ENCODE measurements around the gene MARCHF3. TPM values are rescaled to one million over a fixed set of nuclear protein-coding genes. Genes with fewer than 3 reads are reported as not detected.
A peak's percentile ranks its signal among the peaks of the same experiment; 100 is the strongest.

The MARCHF3 gene
- total RNA-seq, 1 donor from 2014 or later, result 35.7 TPM

GRCh38 chr5:126973193-126973592, 57.2 kb downstream of the MARCHF3 start:
- intact Hi-C loops (cut with micrococcal nuclease), result no loop called here
- Histone ChIP-seq H3K4me1 (peaks cover 61% of the 10 kb centered on the region), H3K27me3 (ENCODE audit: low read depth) (no peaks in the 10 kb centered on the region), H3K9me3 (replicated peaks) (no peaks in the 10 kb centered on the region), H3K36me3 (no peaks in the 10 kb centered on the region), H3K27ac (replicated peaks) (peak overlapping the region; percentile 74), H3K4me3 (no peak overlapping the region)
- TF ChIP-seq CTCF (IDR thresholded peaks at IDR 0.05; ENCODE audit: borderline replicate concordance), result no peak
- no peak for DNase-seq

GRCh38 chr5:126972062-126972895, 58.1 kb downstream of the MARCHF3 start:
- intact Hi-C loops (cut with micrococcal nuclease), result no loop called here
- no peaks in the 10 kb centered on the region for H3K36me3 ChIP-seq
- H3K27me3 ChIP-seq (ENCODE audit: low read depth), result no peaks in the 10 kb centered on the region
- no peaks in the 10 kb centered on the region for H3K9me3 ChIP-seq (replicated peaks)
- peak overlapping the region; percentile 74 for H3K27ac ChIP-seq (replicated peaks)
- H3K4me1 ChIP-seq, result peaks cover 52% of the 10 kb centered on the region
- no peak for DNase-seq
- no peak overlapping the region for H3K4me3 ChIP-seq
- no peak for TF ChIP-seq CTCF (IDR thresholded peaks at IDR 0.05; ENCODE audit: borderline replicate concordance)

GRCh38 chr5:126971455-126972031, 58.8 kb downstream of the MARCHF3 start:
- no peak for DNase-seq
- intact Hi-C loops (cut with micrococcal nuclease), result no loop called here
- H3K27ac ChIP-seq (replicated peaks), result peak overlapping the region; percentile 74

GRCh38 chr5:126970517-126971017, 59.8 kb downstream of the MARCHF3 start:
- no peaks in the 10 kb centered on the region for H3K27me3 ChIP-seq (ENCODE audit: low read depth)
- H3K4me1 ChIP-seq, result peaks cover 44% of the 10 kb centered on the region
- intact Hi-C loops (cut with micrococcal nuclease), result no loop called here
- TF ChIP-seq CTCF (IDR thresholded peaks at IDR 0.05; ENCODE audit: borderline replicate concordance), result no peak
- no peak for DNase-seq
- H3K9me3 ChIP-seq (replicated peaks), result no peaks in the 10 kb centered on the region
- H3K4me3 ChIP-seq, result peak overlapping the region; percentile 3
- H3K36me3 ChIP-seq, result no peaks in the 10 kb centered on the region
- peak overlapping the region; percentile 74 for H3K27ac ChIP-seq (replicated peaks)

More at GRCh38 chr5:126971455-126972031, 58.8 kb downstream of the MARCHF3 start:
- Histone ChIP-seq H3K27me3 (ENCODE audit: low read depth) (no peaks in the 10 kb centered on the region), H3K4me1 (peaks cover 45% of the 10 kb centered on the region), H3K4me3 (no peak overlapping the region), H3K36me3 (no peaks in the 10 kb centered on the region), H3K9me3 (replicated peaks) (no peaks in the 10 kb centered on the region)
- TF ChIP-seq CTCF (IDR thresholded peaks at IDR 0.05; ENCODE audit: borderline replicate concordance), result no peak

- no peaks in the 10 kb centered on the region for H3K36me3 ChIP-seq
- no peaks in the 10 kb centered on the region for H3K9me3 ChIP-seq (replicated peaks)
- DNase-seq, result no peak
- H3K27me3 ChIP-seq (ENCODE audit: low read depth), result no peaks in the 10 kb centered on the region
- no peak overlapping the region for H3K4me3 ChIP-seq
- peaks cover 50% of the 10 kb centered on the region for H3K4me1 ChIP-seq
- TF ChIP-seq CTCF (IDR thresholded peaks at IDR 0.05; ENCODE audit: borderline replicate concordance), result no peak
- peak overlapping the region; percentile 74 for H3K27ac ChIP-seq (replicated peaks)
- intact Hi-C loops (cut with micrococcal nuclease), result no loop called here
Observed at GRCh38 chr5:126969548-126969947, 60.8 kb downstream of the MARCHF3 start.
